Brain microvascular endothelial cell (primary cell): ENCODE data around the gene GNA15.

Source experiments
- DNase-seq: peaks from one replicate; pipeline ENCODE4 v3.0.0-alpha.2; 2020
- H3K27ac ChIP-seq: fragments of 250-450 bp; sonication (Bioruptor Pico); 2 replicates; pipeline ENCODE4 v1.5.1; 2020; ENCODE audit warnings: mild to moderate bottlenecking, moderate library complexity
- H3K27me3 ChIP-seq: fragments of 250-450 bp; sonication (Bioruptor Pico); replicated peaks from 2 replicates; pipeline ENCODE4 v1.5.1; 2020; ENCODE audit warnings: mild to moderate bottlenecking
- H3K36me3 ChIP-seq: fragments of 250-450 bp; sonication (Bioruptor Pico); replicated peaks from 2 replicates; pipeline ENCODE4 v1.5.1; 2020; ENCODE audit warnings: mild to moderate bottlenecking
- H3K4me3 ChIP-seq: 2 replicates; pipeline ENCODE4 v1.5.1; 2011; ENCODE audit warnings: low read depth, mild to moderate bottlenecking, control low read depth, low read length, moderate library complexity
- CTCF ChIP-seq: IDR thresholded peaks from 2 replicates; pipeline ENCODE4 v1.5.1; 2011; ENCODE audit warnings: low read depth, mild to moderate bottlenecking, moderate library complexity, low read length, control low read depth, inconsistent platforms; ENCODE audit errors: missing control alignments
- in situ Hi-C: cut with HindIII; loops from 2 replicates; pipeline ENCODE4 v1.10.0; 2017; ENCODE audit warnings: low sequenced_read_pairs, low pct_ligation_motif_present

Gene GNA15

GRCh38 chr19:3099347-3100145 is 36.3 kb upstream of the GNA15 start:
- H3K36me3 ChIP-seq, result no peaks in the 10 kb centered on the region
- in situ Hi-C loops, result no loop called here
- H3K27ac ChIP-seq, result no peak overlapping the region
- no peak for TF ChIP-seq CTCF
- H3K4me3 ChIP-seq, result no peak overlapping the region
- no peak for DNase-seq
- H3K27me3 ChIP-seq, result no peaks in the 10 kb centered on the region

- in situ Hi-C loops, result no loop called here
- no peak overlapping the region for H3K4me3 ChIP-seq
- no peaks in the 10 kb centered on the region for H3K36me3 ChIP-seq
- H3K27ac ChIP-seq, result no peak overlapping the region
- H3K27me3 ChIP-seq, result no peaks in the 10 kb centered on the region
- DNase-seq, result no peak
- TF ChIP-seq CTCF, result no peak
Observed at GRCh38 chr19:3100331-3100730, 35.5 kb upstream of the GNA15 start.

- no peaks in the 10 kb centered on the region for H3K36me3 ChIP-seq
- TF ChIP-seq CTCF, result no peak
- no peak for DNase-seq
- no peak overlapping the region for H3K4me3 ChIP-seq
- in situ Hi-C loops, result no loop called here
- no peaks in the 10 kb centered on the region for H3K27me3 ChIP-seq
- no peak overlapping the region for H3K27ac ChIP-seq
Observed at GRCh38 chr19:3100747-3101730, 34.8 kb upstream of the GNA15 start.

- no peak for TF ChIP-seq CTCF
- DNase-seq, result no peak
- in situ Hi-C loops, result no loop called here
- Histone ChIP-seq H3K27me3 (no peaks in the 10 kb centered on the region), H3K27ac (no peak overlapping the region), H3K4me3 (no peak overlapping the region), H3K36me3 (no peaks in the 10 kb centered on the region)
Observed at GRCh38 chr19:3102239-3103140, 33.3 kb upstream of the GNA15 start.

GRCh38 chr19:3104708-3104983 is 31.2 kb upstream of the GNA15 start:
- Histone ChIP-seq H3K36me3 (no peaks in the 10 kb centered on the region), H3K27me3 (no peaks in the 10 kb centered on the region), H3K4me3 (no peak overlapping the region), H3K27ac (no peak overlapping the region)
- no peak for DNase-seq
- in situ Hi-C loops, result no loop called here
- no peak for TF ChIP-seq CTCF
